GM23248 (cell line): ENCODE data around the gene KIF21A. TPM values are rescaled to one million over a fixed set of nuclear protein-coding genes. Genes with fewer than 3 reads are reported as not detected.

Source experiments
- DNase-seq: peaks from one replicate; pipeline ENCODE4 v3.0.0-alpha.2; 2015
- H2AFZ ChIP-seq: fragments of 200-600 bp; sonication (generic); 2 replicates; pipeline ENCODE4 v1.6.1; 2016; ENCODE audit warnings: antibody characterized with exemption
- H3F3A ChIP-seq: fragments of 200-600 bp; sonication (generic); 2 replicates; pipeline ENCODE4 v1.6.1; 2016; ENCODE audit warnings: mild to moderate bottlenecking, antibody characterized with exemption, mixed run types; ENCODE audit not compliant: insufficient read depth
- H3K27ac ChIP-seq: fragments of 200-600 bp; sonication (generic); 2 replicates; pipeline ENCODE4 v1.5.1; 2016; ENCODE audit warnings: mild to moderate bottlenecking
- H3K27me3 ChIP-seq: fragments of 200-600 bp; sonication (generic); replicated peaks from 2 replicates; pipeline ENCODE4 v1.6.1; 2016; ENCODE audit warnings: mild to moderate bottlenecking; ENCODE audit not compliant: insufficient read depth
- H3K36me3 ChIP-seq: fragments of 200-600 bp; sonication (generic); 2 replicates; pipeline ENCODE4 v1.6.1; 2016; ENCODE audit warnings: low read depth, mild to moderate bottlenecking
- H3K4me1 ChIP-seq: fragments of 200-600 bp; sonication (generic); 2 replicates; pipeline ENCODE4 v1.6.1; 2016; ENCODE audit warnings: mild to moderate bottlenecking; ENCODE audit not compliant: insufficient read depth
- H3K4me2 ChIP-seq: fragments of 200-600 bp; sonication (generic); one replicate; pipeline ENCODE4 v1.6.1; 2016; ENCODE audit warnings: mild to moderate bottlenecking; ENCODE audit not compliant: unreplicated experiment
- H3K4me3 ChIP-seq: fragments of 200-600 bp; sonication (generic); 2 replicates; pipeline ENCODE4 v1.5.1; 2016; ENCODE audit warnings: mild to moderate bottlenecking
- H3K79me2 ChIP-seq: fragments of 200-600 bp; sonication (generic); 2 replicates; pipeline ENCODE4 v1.6.1; 2016; ENCODE audit warnings: mild to moderate bottlenecking; ENCODE audit not compliant: insufficient read depth
- H3K9ac ChIP-seq: fragments of 200-600 bp; sonication (generic); 2 replicates; pipeline ENCODE4 v1.6.1; 2016; ENCODE audit warnings: mild to moderate bottlenecking
- H3K9me2 ChIP-seq: fragments of 200-600 bp; sonication (generic); 2 replicates; pipeline ENCODE4 v1.6.1; 2016; ENCODE audit warnings: mixed run types, mild to moderate bottlenecking, moderate library complexity; ENCODE audit not compliant: insufficient read depth
- H3K9me3 ChIP-seq: fragments of 200-600 bp; sonication (generic); one replicate; pipeline ENCODE4 v1.6.1; 2017; ENCODE audit warnings: low read depth
- H4K20me1 ChIP-seq: fragments of 200-600 bp; sonication (generic); 2 replicates; pipeline ENCODE4 v1.6.0; 2016; ENCODE audit not compliant: insufficient read depth
- EZH2 ChIP-seq: fragments of 200-600 bp; sonication (generic); IDR thresholded peaks from 2 replicates; pipeline ENCODE4 v1.6.1; 2018; ENCODE audit warnings: antibody characterized with exemption, mild to moderate bottlenecking; ENCODE audit not compliant: insufficient read depth, poor library complexity, severe bottlenecking
- EZH2phosphoT487 ChIP-seq: fragments of 200-600 bp; sonication (generic); IDR thresholded peaks from 2 replicates; pipeline ENCODE4 v1.6.1; 2018; ENCODE audit warnings: antibody characterized with exemption, moderate library complexity, mild to moderate bottlenecking, low read depth; ENCODE audit not compliant: insufficient read depth
- WGBS, 2 experiments: methylation state at CpG; one replicate each; pipeline ENCODE4 v1.1.6; 2015 to 2017; ENCODE audit warnings: low lambda C conversion rate in 2 of 2, low coverage in 1 of 2; ENCODE audit errors: missing lambda C conversion rate in 2 of 2; 5-methylcytosine and 5-hydroxymethylcytosine counted together
- in situ Hi-C: fragments of 300-500 bp; cut with MboI; formaldehyde crosslinking; loops from 2 replicates; pipeline ENCODE4 v1.15.0; 2020
- polyA plus RNA-seq: library from polyadenylated mRNA; unstranded; fragments of >200 nt; fragmentation: Nextera tagmentation; extraction: Ambion mirVana; gene quantifications from 2 replicates; pipeline ENCODE4 v1.2.1, GENCODE V29; 2016
- total RNA-seq: library from RNA; depleted of rRNA; stranded (reverse); fragments of >200 nt; shearing (Covaris generic); gene quantifications from 2 replicates; pipeline ENCODE4 v1.2.3, GENCODE V29; 2014

The KIF21A gene
- total and polyA plus RNA-seq, 2 experiments from 2014 or later: 1.1 to 2.4 TPM

- H3K27me3 ChIP-seq: 0 out of 2 replicates have a peak, but pooled peaks cover 6% of the 10 kb centered on the region
- no peaks in the 10 kb centered on the region for H3K4me1 ChIP-seq
- no peak for TF ChIP-seq EZH2phosphoT487
- TF ChIP-seq EZH2: no peak
- no peaks in the 10 kb centered on the region for H3K79me2 ChIP-seq
- H3K4me3 ChIP-seq: no peak overlapping the region
- H3K9me2 ChIP-seq: no peaks in the 10 kb centered on the region
- H3K9me3 ChIP-seq: no peaks in the 10 kb centered on the region
- in situ Hi-C loops: no loop called here
- no peaks in the 10 kb centered on the region for H3K36me3 ChIP-seq
- no peaks in the 10 kb centered on the region for H4K20me1 ChIP-seq
- H3K9ac ChIP-seq: no peak overlapping the region
- H2AFZ ChIP-seq: no peak overlapping the region
- WGBS, 2 experiments: 30% methylated on average over 4 of the region's 4 CpGs
- DNase-seq: no peak
- no peak overlapping the region for H3K4me2 ChIP-seq
- no peaks in the 10 kb centered on the region for H3F3A ChIP-seq
- H3K27ac ChIP-seq: no peak overlapping the region
Observed at GRCh38 chr12:39287409-39287808, 155.5 kb downstream of the KIF21A start.

GRCh38 chr12:39278426-39278825, 164.5 kb downstream of the KIF21A start:
- no peak overlapping the region for H2AFZ ChIP-seq
- no peaks in the 10 kb centered on the region for H3K9me3 ChIP-seq
- in situ Hi-C loops: loop anchor here (10.0 kb wide), 1 partner anchor 954 kb away; no protein-coding TSS in a partner anchor
- no peak overlapping the region for H3K4me2 ChIP-seq
- no peak overlapping the region for H3K4me3 ChIP-seq
- no peaks in the 10 kb centered on the region for H4K20me1 ChIP-seq
- peaks cover 3% of the 10 kb centered on the region; the same call in 1 of the 2 replicates for H3K27me3 ChIP-seq
- H3K4me1 ChIP-seq: no peaks in the 10 kb centered on the region
- H3K79me2 ChIP-seq: no peaks in the 10 kb centered on the region
- no peak for DNase-seq
- no peaks in the 10 kb centered on the region for H3K36me3 ChIP-seq
- H3K27ac ChIP-seq: no peak overlapping the region
- no peaks in the 10 kb centered on the region for H3F3A ChIP-seq
- no peak overlapping the region for H3K9ac ChIP-seq
- TF ChIP-seq EZH2phosphoT487 (no peak), EZH2 (no peak)
- no peaks in the 10 kb centered on the region for H3K9me2 ChIP-seq

- H3K9ac ChIP-seq: no peak overlapping the region
- no peak for DNase-seq
Observed at GRCh38 chr12:39277416-39277815, 165.5 kb downstream of the KIF21A start.

GRCh38 chr12:39275846-39276245, 167.1 kb downstream of the KIF21A start:
- H3K36me3 ChIP-seq: no peaks in the 10 kb centered on the region

More at GRCh38 chr12:39277416-39277815, 165.5 kb downstream of the KIF21A start:
- H3K79me2 ChIP-seq: no peaks in the 10 kb centered on the region
- H3K27me3 ChIP-seq: peaks cover 6% of the 10 kb centered on the region; the same call in 1 of the 2 replicates
- no peaks in the 10 kb centered on the region for H3K4me1 ChIP-seq
- WGBS, 2 experiments: 55 to 58% methylated on average over 1 of the region's 1 CpG
- H3K4me3 ChIP-seq: no peak overlapping the region
- H2AFZ ChIP-seq: no peak overlapping the region
- in situ Hi-C loops: loop anchor here (10.0 kb wide), 1 partner anchor 953 kb away; no protein-coding TSS in a partner anchor
- no peaks in the 10 kb centered on the region for H3F3A ChIP-seq
- TF ChIP-seq EZH2 (no peak), EZH2phosphoT487 (no peak)
- no peaks in the 10 kb centered on the region for H3K36me3 ChIP-seq
- H3K27ac ChIP-seq: no peak overlapping the region
- no peaks in the 10 kb centered on the region for H4K20me1 ChIP-seq
- no peaks in the 10 kb centered on the region for H3K9me3 ChIP-seq
- no peak overlapping the region for H3K4me2 ChIP-seq
- no peaks in the 10 kb centered on the region for H3K9me2 ChIP-seq

More at GRCh38 chr12:39275846-39276245, 167.1 kb downstream of the KIF21A start:
- Histone ChIP-seq H3F3A (no peaks in the 10 kb centered on the region), H2AFZ (no peak overlapping the region), H3K79me2 (no peaks in the 10 kb centered on the region), H3K4me3 (no peak overlapping the region), H3K27me3 (peaks cover 13% of the 10 kb centered on the region; the same call in 1 of the 2 replicates), H3K4me1 (no peaks in the 10 kb centered on the region), H4K20me1 (no peaks in the 10 kb centered on the region), H3K9me2 (no peaks in the 10 kb centered on the region), H3K27ac (no peak overlapping the region), H3K9ac (no peak overlapping the region), H3K9me3 (no peaks in the 10 kb centered on the region), H3K4me2 (no peak overlapping the region)
- TF ChIP-seq EZH2phosphoT487 (no peak), EZH2 (no peak)
- 39 to 45% methylated on average over 3 of the region's 3 CpGs for WGBS, 2 experiments
- DNase-seq: no peak
- in situ Hi-C loops: loop anchor here (10.0 kb wide), 1 partner anchor 951 kb away; no protein-coding TSS in a partner anchor
